Esophagus squamous epithelium (tissue), 5 donors: ENCODE data around the gene PTP4A2. TPM values are rescaled to one million over a fixed set of nuclear protein-coding genes. Genes with fewer than 3 reads are reported as not detected.

Source experiments
- DNase-seq: peaks from one replicate; lab custom pipeline; 2025; lab: John Stamatoyannopoulos, UW
- H3K27ac ChIP-seq, 4 donors: fragments of 200-600 bp; sonication (generic); one replicate each; pipeline ENCODE4 v1.5.1; 2016 to 2019; ENCODE audit warnings: mild to moderate bottlenecking in 1 of 4
- H3K27me3 ChIP-seq, 4 donors: fragments of 200-600 bp; sonication (generic); 1 replicate in 3 of 4; 2 replicates in 1 of 4; pipeline versions ENCODE4 v1.5.1 to v1.6.0; 2017 to 2021; ENCODE audit warnings: antibody characterized with exemption in 1 of 4
- H3K36me3 ChIP-seq, 3 donors: fragments of 200-600 bp; sonication (generic); one replicate each; pipeline ENCODE4 v1.5.1; 2016 to 2019
- H3K4me1 ChIP-seq, 3 donors: fragments of 200-600 bp; sonication (generic); one replicate each; pipeline ENCODE4 v1.5.1; 2017 to 2019
- H3K4me3 ChIP-seq, 4 donors: fragments of 200-600 bp; sonication (generic); 1 replicate in 3 of 4; 2 replicates in 1 of 4; pipeline ENCODE4 v1.5.1; 2016 to 2019; ENCODE audit warnings: mild to moderate bottlenecking in 2 of 4, moderate library complexity in 1 of 4
- H3K9me3 ChIP-seq, 3 donors: fragments of 200-600 bp; sonication (generic); one replicate each; pipeline ENCODE4 v1.5.1; 2016 to 2019
- POLR2A ChIP-seq, 4 donors: fragments of 450-650 bp; IDR thresholded peaks; one replicate each; pipeline ENCODE4 v1.6.1; 2017; ENCODE audit warnings: antibody characterized with exemption in 4 of 4, mild to moderate bottlenecking in 4 of 4, moderate library complexity in 3 of 4
- WGBS, 2 donors: methylation state at CpG; one replicate each; pipeline ENCODE4 v1.1.5; 2018; 5-methylcytosine and 5-hydroxymethylcytosine counted together
- intact Hi-C: fragments of 100-400 bp; cut with DNase I; formaldehyde crosslinking; loops from one replicate; pipeline ENCODE4 v1.15.0; 2022
- total RNA-seq, 4 donors: library from RNA; depleted of rRNA; stranded (reverse); fragments of >200 nt; gene quantifications; one replicate each; pipeline ENCODE4 v1.1.0, GENCODE V29; 2016
- TF ChIP-seq, protein P1 (sequence below), 6 experiments: fragments of 450-650 bp in 4 of 6; fragments of 200-600 bp in 2 of 6; sonication (generic) in 2 of 6; IDR thresholded peaks; one replicate each; pipeline ENCODE4 v1.5.1; 2016 to 2019; ENCODE audit warnings: antibody characterized with exemption in 6 of 6, mild to moderate bottlenecking in 4 of 6, moderate library complexity in 4 of 6
- donor health status: DM: yes; HTN: yes; CAD: no.

The PTP4A2 gene
- total RNA-seq, 4 donors from 2014 or later: 71.4 to 122 (median 108) TPM

DNA sequence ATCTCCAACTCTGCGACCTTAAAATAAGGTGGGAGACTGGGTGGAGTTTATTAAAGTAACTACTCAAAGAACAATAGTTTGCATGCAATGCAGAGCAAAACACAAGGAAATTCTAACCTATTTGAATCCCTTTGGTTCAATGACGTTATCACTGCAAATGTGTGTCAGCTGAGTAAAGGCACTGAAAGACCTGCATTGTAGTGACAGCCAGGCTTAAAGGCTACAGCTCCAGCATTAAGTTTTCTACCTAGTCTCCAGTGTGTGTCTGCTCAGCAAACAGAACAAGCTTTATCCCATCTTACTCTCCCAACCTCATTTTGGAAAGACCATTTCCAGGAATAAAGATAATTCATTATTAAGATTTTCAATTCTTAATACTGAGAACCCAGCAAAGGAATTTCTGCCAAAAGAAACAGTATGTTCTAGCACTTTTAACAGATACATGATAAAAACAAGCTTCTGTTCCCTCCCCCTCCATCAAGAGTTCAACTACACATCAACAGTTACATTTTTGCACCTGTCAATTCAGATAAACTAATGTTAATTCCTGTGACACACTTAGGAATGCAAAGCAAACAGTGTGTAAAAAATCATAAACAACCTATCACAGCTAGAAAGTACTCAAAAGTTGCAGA is 14.2 kb downstream of the PTP4A2 start:
- 53 to 65% methylated on average over 2 of the region's 2 CpGs for WGBS, 2 donors
- DNase-seq: no peak
- Histone ChIP-seq H3K27me3 (no peaks in the 10 kb centered on the region), H3K4me1 (peaks cover 0 to 85% (median 36%) of the 10 kb centered on the region in 3 donors), H3K36me3 (peaks cover 0 to 9% (median 0%) of the 10 kb centered on the region in 3 donors), H3K9me3 (no peaks in the 10 kb centered on the region), H3K27ac (peak overlapping the region in 2 of 4 donors; percentile 23 to 61), H3K4me3 (no peak overlapping the region)
- no peak for TF ChIP-seq POLR2A (IDR thresholded peaks at IDR 0.05)
- TF ChIP-seq, protein P1, sequence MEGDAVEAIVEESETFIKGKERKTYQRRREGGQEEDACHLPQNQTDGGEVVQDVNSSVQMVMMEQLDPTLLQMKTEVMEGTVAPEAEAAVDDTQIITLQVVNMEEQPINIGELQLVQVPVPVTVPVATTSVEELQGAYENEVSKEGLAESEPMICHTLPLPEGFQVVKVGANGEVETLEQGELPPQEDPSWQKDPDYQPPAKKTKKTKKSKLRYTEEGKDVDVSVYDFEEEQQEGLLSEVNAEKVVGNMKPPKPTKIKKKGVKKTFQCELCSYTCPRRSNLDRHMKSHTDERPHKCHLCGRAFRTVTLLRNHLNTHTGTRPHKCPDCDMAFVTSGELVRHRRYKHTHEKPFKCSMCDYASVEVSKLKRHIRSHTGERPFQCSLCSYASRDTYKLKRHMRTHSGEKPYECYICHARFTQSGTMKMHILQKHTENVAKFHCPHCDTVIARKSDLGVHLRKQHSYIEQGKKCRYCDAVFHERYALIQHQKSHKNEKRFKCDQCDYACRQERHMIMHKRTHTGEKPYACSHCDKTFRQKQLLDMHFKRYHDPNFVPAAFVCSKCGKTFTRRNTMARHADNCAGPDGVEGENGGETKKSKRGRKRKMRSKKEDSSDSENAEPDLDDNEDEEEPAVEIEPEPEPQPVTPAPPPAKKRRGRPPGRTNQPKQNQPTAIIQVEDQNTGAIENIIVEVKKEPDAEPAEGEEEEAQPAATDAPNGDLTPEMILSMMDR (IDR thresholded peaks at IDR 0.05): no peak
- intact Hi-C loops: no loop called here

DNA sequence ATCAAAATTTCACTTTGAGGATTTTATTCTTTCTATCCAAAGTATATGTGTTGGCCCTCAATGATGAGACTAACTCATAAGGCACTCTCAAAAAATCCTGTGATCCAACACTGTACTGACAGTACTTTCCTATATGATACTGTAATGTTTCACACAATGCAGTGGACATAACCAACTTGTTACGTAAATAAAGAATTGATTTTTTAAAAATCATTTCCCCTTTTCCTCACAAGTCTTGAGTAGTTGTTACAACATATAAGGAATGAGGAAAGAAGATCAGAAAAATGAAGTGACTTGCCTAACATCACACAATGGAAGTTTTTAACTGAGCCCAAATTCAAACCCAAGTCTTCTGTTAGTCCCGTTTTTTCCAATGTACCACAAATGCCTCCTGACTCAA is 17.2 kb downstream of the PTP4A2 start:
- no peaks in the 10 kb centered on the region for H3K27me3 ChIP-seq
- peak overlapping the region in 3 of 4 donors; percentile 4 to 38 (median 16) for H3K27ac ChIP-seq
- intact Hi-C loops: no loop called here
- TF ChIP-seq, protein P1 (IDR thresholded peaks at IDR 0.05): no peak
- TF ChIP-seq POLR2A (IDR thresholded peaks at IDR 0.05): no peak
- peaks cover 0 to 56% (median 27%) of the 10 kb centered on the region in 3 donors for H3K4me1 ChIP-seq
- DNase-seq: no peak
- H3K9me3 ChIP-seq: no peaks in the 10 kb centered on the region
- peaks cover under 1 to 39% (median under 1%) of the 10 kb centered on the region in 3 donors for H3K36me3 ChIP-seq
- no peak overlapping the region for H3K4me3 ChIP-seq
- 45 to 61% methylated on average over 2 of the region's 2 CpGs for WGBS, 2 donors

DNA sequence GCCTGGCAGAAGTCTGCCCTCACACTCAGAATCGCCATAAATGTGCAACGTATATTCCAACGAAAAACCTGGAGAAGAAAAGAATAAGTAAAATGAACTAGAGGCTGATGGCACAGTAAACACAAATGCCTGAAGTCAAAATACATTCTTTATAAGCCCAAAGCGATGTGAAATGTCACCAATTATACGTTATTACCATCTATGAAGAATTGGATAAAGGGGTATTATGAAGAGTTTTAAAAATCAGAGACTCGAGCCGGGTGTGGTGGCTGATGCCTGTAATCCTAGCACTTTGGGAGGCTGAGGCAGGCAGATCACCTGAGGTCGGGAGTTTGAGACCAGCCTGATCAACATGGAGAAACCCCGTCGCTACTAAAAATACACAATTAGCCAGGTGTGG is 18.6 kb downstream of the PTP4A2 start:
- Histone ChIP-seq H3K27ac (no peak overlapping the region), H3K4me3 (no peak overlapping the region), H3K4me1 (peaks cover 0 to 42% (median 24%) of the 10 kb centered on the region in 3 donors), H3K36me3 (peaks cover 3 to 53% (median 7%) of the 10 kb centered on the region in 3 donors), H3K27me3 (no peaks in the 10 kb centered on the region), H3K9me3 (no peaks in the 10 kb centered on the region)
- DNase-seq: no peak
- TF ChIP-seq POLR2A (IDR thresholded peaks at IDR 0.05): no peak
- TF ChIP-seq, protein P1 (IDR thresholded peaks at IDR 0.05): no peak
- intact Hi-C loops: no loop called here
- WGBS, 2 donors: 91 to 95% methylated on average over 10 of the region's 10 CpGs

DNA sequence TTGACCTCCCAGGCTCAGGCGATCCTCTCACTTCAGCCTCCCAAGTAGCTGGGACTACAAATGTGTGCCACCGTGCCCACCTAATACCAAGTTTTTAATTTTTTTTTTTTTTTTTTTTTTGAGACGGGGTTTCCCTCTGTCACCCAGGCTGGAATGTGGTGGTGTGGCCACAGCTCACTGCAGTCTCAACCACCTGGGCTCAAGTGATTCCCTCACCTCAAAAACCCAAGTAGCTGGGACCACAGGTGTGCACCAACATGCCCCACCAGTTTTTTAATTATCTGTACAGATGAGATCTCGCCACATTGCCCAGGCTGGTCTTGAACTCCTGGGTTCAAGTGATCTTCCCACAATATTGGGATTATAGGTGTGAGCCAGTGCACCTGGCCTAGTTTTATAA is 22.7 kb downstream of the PTP4A2 start:
- Histone ChIP-seq H3K4me3 (no peak overlapping the region), H3K4me1 (peaks cover 7 to 24% (median 9%) of the 10 kb centered on the region in 3 donors), H3K9me3 (no peaks in the 10 kb centered on the region), H3K36me3 (peaks cover 7 to 88% (median 8%) of the 10 kb centered on the region in 3 donors), H3K27me3 (no peaks in the 10 kb centered on the region), H3K27ac (no peak overlapping the region)
- 87 to 91% methylated on average over 4 of the region's 4 CpGs for WGBS, 2 donors
- no peak for DNase-seq
- intact Hi-C loops: no loop called here
- TF ChIP-seq, protein P1 (IDR thresholded peaks at IDR 0.05): no peak
- no peak for TF ChIP-seq POLR2A (IDR thresholded peaks at IDR 0.05)

DNA sequence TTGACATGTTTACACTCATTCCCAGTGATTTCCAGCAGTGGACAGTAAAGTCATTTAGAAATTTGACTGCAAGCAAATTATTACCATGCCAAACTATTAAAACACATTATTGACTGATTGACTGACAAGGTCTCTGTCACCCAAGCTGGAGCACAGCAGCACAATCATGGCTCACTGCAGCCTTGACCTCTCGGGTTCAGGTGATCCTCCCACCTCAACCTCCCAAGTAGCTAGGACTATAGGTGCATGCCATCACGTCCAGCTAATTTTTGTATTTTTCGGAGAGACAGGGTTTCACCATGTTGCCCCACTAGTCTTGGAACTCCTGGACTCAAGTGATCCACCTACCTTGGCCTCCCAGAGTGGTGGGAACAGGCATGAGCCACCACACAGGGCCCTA is 24.2 kb downstream of the PTP4A2 start:
- peaks cover 8 to 98% (median 11%) of the 10 kb centered on the region in 3 donors for H3K36me3 ChIP-seq

More for the DNA sequence above, 24.2 kb downstream of the PTP4A2 start:
- WGBS, 2 donors: 84 to 95% methylated on average over 3 of the region's 3 CpGs
- Histone ChIP-seq H3K27me3 (no peaks in the 10 kb centered on the region), H3K27ac (no peak overlapping the region), H3K4me1 (peaks cover 7 to 29% (median 9%) of the 10 kb centered on the region in 3 donors), H3K9me3 (no peaks in the 10 kb centered on the region), H3K4me3 (no peak overlapping the region)
- intact Hi-C loops: no loop called here
- no peak for DNase-seq
- TF ChIP-seq, protein P1 (IDR thresholded peaks at IDR 0.05): no peak
- no peak for TF ChIP-seq POLR2A (IDR thresholded peaks at IDR 0.05)
